HFFc6 (cell line): ENCODE results near the gene ATP8A2. TPM values are rescaled to one million over a fixed set of nuclear protein-coding genes. Genes with fewer than 3 reads are reported as not detected.

Experiments used
- DNase-seq: peaks from one replicate; pipeline ENCODE4 v3.0.0-alpha.2; 2018
- H3K27ac Mint-ChIP-seq: 2 replicates; pipeline ENCODE4 v1.8.0; 2020; ENCODE audit warnings: mild to moderate bottlenecking, mixed read lengths
- H3K27me3 Mint-ChIP-seq: 2 replicates; pipeline ENCODE4 v1.8.0; 2021; ENCODE audit warnings: mild to moderate bottlenecking, moderate library complexity, mixed read lengths; ENCODE audit not compliant: insufficient read depth
- H3K36me3 Mint-ChIP-seq: 2 replicates; pipeline ENCODE4 v1.8.0; 2021; ENCODE audit warnings: low read depth, mixed read lengths
- H3K4me1 Mint-ChIP-seq: 2 replicates; pipeline ENCODE4 v1.8.0; 2020; ENCODE audit warnings: low read depth, mixed read lengths
- H3K4me3 Mint-ChIP-seq: 2 replicates; pipeline ENCODE4 v1.8.0; 2020; ENCODE audit warnings: mild to moderate bottlenecking, moderate library complexity, mixed read lengths
- H3K9me3 Mint-ChIP-seq: 2 replicates; pipeline ENCODE4 v1.8.0; 2020; ENCODE audit warnings: mild to moderate bottlenecking, mixed read lengths
- total RNA-seq, 6 experiments: library from RNA; stranded (reverse); fragmentation: NEBNext Ultra II Directional; extraction: Animal tissue kit (Norgen Biotek cat#: 25700); gene quantifications; 2 replicates in 1 of 6; 3 replicates in 5 of 6; pipeline ENCODE4 v1.2.3, GENCODE V29; 2021
- TF ChIP-seq, protein P1 (sequence below): fragments of 200-600 bp; sonication (generic); IDR thresholded peaks from 2 replicates; pipeline ENCODE4 v1.5.0; 2021; ENCODE audit warnings: antibody characterized with exemption, mild to moderate bottlenecking

ATP8A2 gene
- total RNA-seq, 6 experiments from 2014 or later: 0.02 TPM; not detected in 5

DNA sequence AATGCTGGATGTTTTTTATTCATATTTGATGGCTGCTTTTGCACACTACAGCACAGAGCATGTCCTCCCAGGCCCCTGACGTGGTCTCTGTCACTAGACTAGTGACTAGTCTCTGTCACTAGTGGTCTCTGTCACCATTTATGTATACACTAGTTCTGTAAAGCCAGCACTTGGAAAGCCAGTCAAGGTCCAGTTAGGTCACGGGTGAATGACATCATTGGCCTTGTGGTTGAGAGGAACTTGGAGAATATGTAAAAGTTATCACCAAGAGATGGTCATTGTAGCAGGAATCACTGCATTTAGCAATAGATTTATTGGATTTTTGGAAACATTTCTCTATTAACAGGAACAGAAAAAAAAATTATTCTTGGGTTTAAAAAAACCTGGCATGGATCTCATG is 607.2 kb downstream of the ATP8A2 start:
- peaks cover 2% of the 10 kb centered on the region for H3K27me3 Mint-ChIP-seq
- H3K4me1 Mint-ChIP-seq: no peaks in the 10 kb centered on the region
- no peak for DNase-seq
- no peak overlapping the region for H3K4me3 Mint-ChIP-seq
- no peaks in the 10 kb centered on the region for H3K36me3 Mint-ChIP-seq
- peaks cover 8% of the 10 kb centered on the region for H3K9me3 Mint-ChIP-seq
- H3K27ac Mint-ChIP-seq: no peak overlapping the region
- TF ChIP-seq, protein P1, sequence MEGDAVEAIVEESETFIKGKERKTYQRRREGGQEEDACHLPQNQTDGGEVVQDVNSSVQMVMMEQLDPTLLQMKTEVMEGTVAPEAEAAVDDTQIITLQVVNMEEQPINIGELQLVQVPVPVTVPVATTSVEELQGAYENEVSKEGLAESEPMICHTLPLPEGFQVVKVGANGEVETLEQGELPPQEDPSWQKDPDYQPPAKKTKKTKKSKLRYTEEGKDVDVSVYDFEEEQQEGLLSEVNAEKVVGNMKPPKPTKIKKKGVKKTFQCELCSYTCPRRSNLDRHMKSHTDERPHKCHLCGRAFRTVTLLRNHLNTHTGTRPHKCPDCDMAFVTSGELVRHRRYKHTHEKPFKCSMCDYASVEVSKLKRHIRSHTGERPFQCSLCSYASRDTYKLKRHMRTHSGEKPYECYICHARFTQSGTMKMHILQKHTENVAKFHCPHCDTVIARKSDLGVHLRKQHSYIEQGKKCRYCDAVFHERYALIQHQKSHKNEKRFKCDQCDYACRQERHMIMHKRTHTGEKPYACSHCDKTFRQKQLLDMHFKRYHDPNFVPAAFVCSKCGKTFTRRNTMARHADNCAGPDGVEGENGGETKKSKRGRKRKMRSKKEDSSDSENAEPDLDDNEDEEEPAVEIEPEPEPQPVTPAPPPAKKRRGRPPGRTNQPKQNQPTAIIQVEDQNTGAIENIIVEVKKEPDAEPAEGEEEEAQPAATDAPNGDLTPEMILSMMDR: no peak

DNA sequence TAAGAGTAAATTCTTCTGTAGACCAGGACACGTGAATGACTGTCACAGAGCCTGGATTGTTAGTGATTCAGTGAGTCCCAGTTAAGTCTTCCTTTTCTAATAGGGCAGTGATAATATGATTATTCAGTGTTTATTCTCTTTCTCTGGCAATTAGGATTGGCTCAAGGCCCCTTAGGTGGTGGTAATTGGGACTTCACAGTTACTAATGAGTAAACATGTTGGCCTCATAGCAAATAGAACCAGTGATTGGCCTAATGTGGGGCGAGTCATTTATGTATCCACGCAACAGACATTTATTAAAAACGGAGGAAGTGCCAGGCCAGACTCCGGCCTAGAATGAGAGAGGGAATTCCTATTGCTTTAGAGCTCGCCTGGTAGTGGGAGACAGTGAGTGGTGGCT is 607.6 kb downstream of the ATP8A2 start:
- H3K27me3 Mint-ChIP-seq: peaks cover 4% of the 10 kb centered on the region
- H3K36me3 Mint-ChIP-seq: no peaks in the 10 kb centered on the region
- no peak overlapping the region for H3K27ac Mint-ChIP-seq
- DNase-seq: no peak
- TF ChIP-seq, protein P1: no peak
- H3K4me1 Mint-ChIP-seq: no peaks in the 10 kb centered on the region
- peaks cover 8% of the 10 kb centered on the region for H3K9me3 Mint-ChIP-seq
- H3K4me3 Mint-ChIP-seq: no peak overlapping the region

DNA sequence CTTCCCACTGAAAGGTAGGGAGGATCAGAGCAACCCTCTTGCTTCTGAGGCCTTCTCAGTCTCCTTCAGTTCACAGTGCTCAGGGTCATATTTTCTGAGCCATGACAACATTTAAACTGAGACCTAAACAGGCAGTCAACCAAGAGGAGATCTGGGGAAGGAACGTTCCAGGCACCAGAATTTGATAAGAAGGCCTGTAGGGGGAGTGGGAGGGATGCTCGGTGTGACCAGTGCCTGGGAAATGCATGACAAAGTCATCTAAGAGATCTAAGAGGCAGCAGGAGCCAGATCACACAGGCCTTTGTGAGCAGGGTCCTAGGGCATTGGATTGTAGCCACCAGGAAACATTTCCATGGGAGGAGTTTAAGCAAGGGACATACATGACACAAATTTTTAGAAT is 608.5 kb downstream of the ATP8A2 start:
- Mint-ChIP-seq H3K4me1 (no peaks in the 10 kb centered on the region), H3K27me3 (peaks cover 5% of the 10 kb centered on the region), H3K4me3 (no peak overlapping the region), H3K27ac (no peak overlapping the region), H3K36me3 (no peaks in the 10 kb centered on the region), H3K9me3 (peaks cover 5% of the 10 kb centered on the region)
- DNase-seq: peak; percentile 3
- TF ChIP-seq, protein P1: peak; percentile 50

DNA sequence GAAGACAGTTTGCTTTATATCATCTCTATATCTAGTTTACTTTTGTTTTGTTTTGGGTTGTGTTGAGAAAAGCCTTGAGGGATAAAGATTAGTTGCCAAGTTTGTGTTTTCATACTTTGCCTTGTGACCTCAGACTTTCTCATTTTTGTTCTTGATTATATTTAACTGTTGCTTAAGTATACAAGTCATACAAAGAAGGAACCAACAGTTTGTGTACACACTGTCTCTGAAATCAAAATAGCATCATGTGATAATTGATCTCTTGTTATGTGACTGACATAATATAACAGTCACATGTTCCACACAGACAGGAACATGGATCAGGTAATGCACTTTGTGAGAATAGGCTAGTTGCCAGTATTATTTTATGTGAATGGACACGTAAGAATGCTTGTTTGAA is 609.3 kb downstream of the ATP8A2 start:
- Mint-ChIP-seq H3K9me3 (peaks cover 5% of the 10 kb centered on the region), H3K4me1 (no peaks in the 10 kb centered on the region), H3K4me3 (no peak overlapping the region)

DNA sequence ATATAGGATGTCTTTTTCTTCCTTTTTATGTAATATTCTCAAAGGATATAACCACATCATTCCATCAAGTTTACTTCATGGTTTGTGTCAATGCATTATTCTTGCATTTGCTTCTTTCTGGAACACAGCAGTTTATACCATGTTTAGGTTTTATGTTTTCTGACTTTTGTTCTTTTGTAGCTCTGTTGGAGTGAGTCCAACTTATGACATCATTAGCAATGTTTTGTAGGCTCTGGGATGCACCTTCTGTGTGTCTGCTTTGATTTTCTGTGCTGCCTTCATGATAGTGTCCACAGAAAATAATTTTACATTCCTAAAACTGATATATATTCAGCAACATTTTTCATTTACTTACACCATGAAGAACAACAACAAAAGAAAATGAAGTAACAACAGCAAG is 611.1 kb downstream of the ATP8A2 start:
- TF ChIP-seq, protein P1: no peak
- Mint-ChIP-seq H3K9me3 (peaks cover 5% of the 10 kb centered on the region), H3K27me3 (peaks cover 5% of the 10 kb centered on the region; the same call in 1 of the 2 replicates), H3K36me3 (no peaks in the 10 kb centered on the region), H3K4me3 (no peak overlapping the region), H3K27ac (no peak overlapping the region), H3K4me1 (no peaks in the 10 kb centered on the region)
- DNase-seq: no peak

More for the DNA sequence above, 609.3 kb downstream of the ATP8A2 start:
- TF ChIP-seq, protein P1: no peak
- no peak for DNase-seq
- Mint-ChIP-seq H3K27me3 (peaks cover 5% of the 10 kb centered on the region), H3K36me3 (no peaks in the 10 kb centered on the region), H3K27ac (no peak overlapping the region)

DNA sequence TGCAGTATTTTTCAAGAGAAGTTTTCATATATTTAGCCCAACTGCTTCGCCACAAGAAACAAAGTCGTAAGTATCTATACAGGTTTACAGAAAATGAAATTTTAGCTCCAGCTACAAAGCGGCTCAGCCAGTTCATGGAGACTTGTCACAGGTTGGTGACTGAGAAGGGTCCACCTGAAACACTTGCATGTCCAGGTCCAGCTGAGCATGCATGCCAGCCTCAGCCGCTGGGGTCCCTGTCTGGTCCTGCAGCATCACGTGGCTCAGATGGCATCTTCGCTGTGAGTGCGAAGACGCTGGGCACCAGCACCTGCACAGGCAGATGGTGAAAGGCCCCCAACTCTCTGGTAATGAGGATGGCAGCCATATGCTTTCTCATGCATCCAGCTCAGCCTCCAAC is 616.2 kb downstream of the ATP8A2 start:
- no peaks in the 10 kb centered on the region for H3K4me1 Mint-ChIP-seq

More for the DNA sequence above, 616.2 kb downstream of the ATP8A2 start:
- TF ChIP-seq, protein P1: no peak
- H3K36me3 Mint-ChIP-seq: no peaks in the 10 kb centered on the region
- no peak overlapping the region for H3K27ac Mint-ChIP-seq
- no peak for DNase-seq
- H3K4me3 Mint-ChIP-seq: no peak overlapping the region
- H3K27me3 Mint-ChIP-seq: peaks cover 3% of the 10 kb centered on the region
- H3K9me3 Mint-ChIP-seq: no peaks in the 10 kb centered on the region; the same call in none of the 2 replicates
